ENCODE results near the gene CAP2. TPM values are rescaled to one million over a fixed set of nuclear protein-coding genes. Genes with fewer than 3 reads are reported as not detected.

The CAP2 gene
- total and polyA plus RNA-seq, 9 of the 15 experiments (the other 6 are each of a cell fraction or from before 2014, with no cell fraction given): not detected

DNA sequence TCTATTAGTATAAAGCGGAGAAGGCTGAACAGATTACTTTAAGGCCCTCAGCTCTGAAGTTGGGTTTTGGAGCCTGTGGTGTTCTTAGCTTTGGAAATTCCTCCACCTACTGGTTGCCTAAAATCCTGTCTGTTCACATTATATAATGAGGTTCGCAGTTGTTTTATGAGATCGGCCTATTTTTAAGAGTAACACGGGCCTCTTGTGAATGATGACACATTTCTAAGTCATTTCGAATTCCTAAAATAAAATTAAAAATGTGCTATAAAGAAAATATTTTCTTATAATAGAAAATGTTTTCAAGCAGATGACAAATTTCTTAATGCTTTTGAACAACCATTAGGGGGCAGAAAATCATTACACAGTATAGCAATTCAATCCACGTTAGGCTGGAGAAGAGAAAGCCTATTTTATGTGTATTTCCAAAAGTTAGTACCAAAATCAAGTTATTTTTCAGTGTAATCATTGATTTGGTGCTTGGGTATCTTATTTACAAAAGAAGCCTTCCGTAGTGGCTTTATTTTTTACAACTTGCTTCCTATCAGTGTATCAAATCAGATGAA lies 190.9 kb downstream of the CAP2 start (continued):
- TF ChIP-seq GMEB1 (CRISPR knock-in tag; IDR thresholded peaks at IDR 0.05) (no peak), BHLHE40 (IDR thresholded peaks at IDR 0.05; ENCODE audit: low read length) (no peak), POLR2AphosphoS2 (IDR thresholded peaks at IDR 0.05; ENCODE audit: low read length) (no peak), CEBPG (CRISPR knock-in tag; IDR thresholded peaks at IDR 0.05) (no peak), CEBPG (tag; conservative IDR thresholded peaks at IDR 0.05 in 1 of 2, IDR thresholded peaks at IDR 0.05 in 1 of 2) (peak in 1 of 2 experiments; percentile 31; a peak in 2 of 4 replicates), CREB3L1 (IDR thresholded peaks at IDR 0.05; ENCODE audit: borderline replicate concordance, low read depth) (no peak), KAT2B (IDR thresholded peaks at IDR 0.05; ENCODE audit: low read depth, low read length) (no peak), FOXA3 (CRISPR knock-in tag; conservative IDR thresholded peaks at IDR 0.05 in 1 of 2, IDR thresholded peaks at IDR 0.05 in 1 of 2) (no peak), MAZ (CRISPR knock-in tag; conservative IDR thresholded peaks at IDR 0.05 in 1 of 2, IDR thresholded peaks at IDR 0.05 in 1 of 2) (peak in 1 of 2 experiments; percentile 39; a peak in 1 of 4 replicates), ZNF217 (CRISPR knock-in tag; IDR thresholded peaks at IDR 0.05) (no peak), E2F1 (CRISPR knock-in tag; IDR thresholded peaks at IDR 0.05) (no peak), SMARCC2 (IDR thresholded peaks at IDR 0.05; ENCODE audit: low read depth) (0 out of 2 replicates have a peak, but pooled peaks have one; percentile 40), ATF1 (CRISPR knock-in tag; IDR thresholded peaks at IDR 0.05) (no peak), ATF1 (tag; IDR thresholded peaks at IDR 0.05) (peak; percentile 38; the same call in 1 of the 2 replicates), LEF1 (IDR thresholded peaks at IDR 0.05) (no peak), MYC (IDR thresholded peaks at IDR 0.05; ENCODE audit: low read depth, low read length) (peak; percentile 47; the same call in 1 of the 2 replicates), MYC (CRISPR knock-in tag; IDR thresholded peaks at IDR 0.05; ENCODE audit: borderline replicate concordance, low read depth) (no peak), SMC3 (conservative IDR thresholded peaks at IDR 0.05; ENCODE audit: insufficient read depth, low read depth, low read length) (peak; percentile 67)
- TF ChIP-seq, protein P1, sequence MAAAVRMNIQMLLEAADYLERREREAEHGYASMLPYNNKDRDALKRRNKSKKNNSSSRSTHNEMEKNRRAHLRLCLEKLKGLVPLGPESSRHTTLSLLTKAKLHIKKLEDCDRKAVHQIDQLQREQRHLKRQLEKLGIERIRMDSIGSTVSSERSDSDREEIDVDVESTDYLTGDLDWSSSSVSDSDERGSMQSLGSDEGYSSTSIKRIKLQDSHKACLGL (CRISPR knock-in tag; IDR thresholded peaks at IDR 0.05; ENCODE audit: borderline replicate concordance, poor library complexity, severe bottlenecking): no peak
- TF ChIP-seq, protein P2, sequence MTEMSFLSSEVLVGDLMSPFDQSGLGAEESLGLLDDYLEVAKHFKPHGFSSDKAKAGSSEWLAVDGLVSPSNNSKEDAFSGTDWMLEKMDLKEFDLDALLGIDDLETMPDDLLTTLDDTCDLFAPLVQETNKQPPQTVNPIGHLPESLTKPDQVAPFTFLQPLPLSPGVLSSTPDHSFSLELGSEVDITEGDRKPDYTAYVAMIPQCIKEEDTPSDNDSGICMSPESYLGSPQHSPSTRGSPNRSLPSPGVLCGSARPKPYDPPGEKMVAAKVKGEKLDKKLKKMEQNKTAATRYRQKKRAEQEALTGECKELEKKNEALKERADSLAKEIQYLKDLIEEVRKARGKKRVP (CRISPR knock-in tag; IDR thresholded peaks at IDR 0.05): no peak
